Stimulated activated CD4-positive, alpha-beta T cell treated with anti-CD3 and anti-CD28 coated beads, Interleukin-4, amount 100 ng/mL, for 24 hours (primary cell): ENCODE results near the gene HOOK1.
"Not testable (repeated sequence)": the region's sequence is repeated elsewhere in the genome, so short reads cannot be mapped to it uniquely, and the experiment has no call there.

Source experiments
- DNase-seq: peaks from one replicate; pipeline ENCODE4 v3.0.0-alpha.2; 2020

The HOOK1 gene

DNA sequence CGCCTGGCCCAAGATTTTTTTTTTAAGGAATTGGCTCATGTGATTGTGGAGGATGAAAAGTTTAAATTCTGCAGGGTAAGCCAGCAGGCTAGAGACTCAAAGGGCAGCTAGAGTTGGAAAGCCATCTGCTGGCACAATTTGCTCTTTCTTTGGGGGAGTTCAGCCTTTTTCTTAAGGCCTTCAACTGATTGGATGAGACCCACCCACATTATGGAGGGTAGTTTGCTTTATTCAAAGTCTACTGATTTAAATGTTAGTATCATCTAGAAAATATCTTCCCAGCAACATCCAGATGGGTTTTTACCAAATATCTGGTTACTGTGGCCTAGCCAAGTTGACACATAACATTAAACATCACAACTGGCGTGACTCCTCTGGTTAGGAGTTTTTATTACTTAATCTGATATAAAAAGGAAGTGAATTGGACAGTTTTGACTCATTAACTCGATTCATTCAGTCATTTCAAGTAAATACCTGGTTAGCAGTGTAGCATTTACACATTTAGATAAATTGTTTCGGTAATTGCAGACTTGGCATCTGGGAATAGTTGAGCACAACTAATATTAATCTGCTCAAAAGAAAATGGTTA, 12.4 kb downstream of the HOOK1 start:
- DNase-seq: no peak

DNA sequence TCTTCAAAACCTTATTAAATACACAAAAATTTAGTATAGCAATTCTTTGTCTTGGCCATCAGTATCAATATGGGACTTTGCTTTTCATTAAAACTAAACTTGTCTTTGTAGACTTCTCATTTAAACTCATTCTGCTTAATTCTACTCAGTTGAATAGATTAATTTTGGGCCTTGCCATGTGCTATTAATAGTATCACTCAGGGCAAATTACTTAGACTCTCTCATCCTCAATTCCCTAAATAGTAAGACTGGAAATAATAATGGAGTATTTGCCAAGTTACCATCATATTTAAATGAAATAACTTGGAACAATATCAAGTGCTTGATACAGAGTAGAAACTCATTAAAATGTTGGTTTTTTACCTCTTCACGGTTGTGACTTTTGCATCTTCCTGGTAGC, 13.4 kb downstream of the HOOK1 start:
- DNase-seq: no peak

DNA sequence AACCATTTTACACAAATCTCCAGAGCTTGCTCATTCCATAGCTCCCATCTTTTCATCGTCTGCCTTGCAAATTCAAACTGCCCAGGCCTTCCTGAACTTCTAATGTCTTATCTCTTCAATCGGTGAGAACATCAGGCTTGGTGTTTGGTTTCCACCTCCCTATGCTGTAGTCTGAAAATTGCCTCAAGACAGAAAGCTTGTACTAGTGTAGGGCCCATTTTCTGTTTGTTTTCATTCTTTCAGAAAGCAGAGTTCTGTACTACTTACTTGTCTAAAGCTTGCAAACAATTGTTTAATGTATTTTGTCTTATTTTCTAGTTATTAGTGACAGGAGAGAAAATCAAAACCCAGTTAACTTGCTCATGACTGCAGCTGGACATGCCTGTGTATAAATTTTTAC, 16.8 kb downstream of the HOOK1 start:
- DNase-seq: no peak

DNA sequence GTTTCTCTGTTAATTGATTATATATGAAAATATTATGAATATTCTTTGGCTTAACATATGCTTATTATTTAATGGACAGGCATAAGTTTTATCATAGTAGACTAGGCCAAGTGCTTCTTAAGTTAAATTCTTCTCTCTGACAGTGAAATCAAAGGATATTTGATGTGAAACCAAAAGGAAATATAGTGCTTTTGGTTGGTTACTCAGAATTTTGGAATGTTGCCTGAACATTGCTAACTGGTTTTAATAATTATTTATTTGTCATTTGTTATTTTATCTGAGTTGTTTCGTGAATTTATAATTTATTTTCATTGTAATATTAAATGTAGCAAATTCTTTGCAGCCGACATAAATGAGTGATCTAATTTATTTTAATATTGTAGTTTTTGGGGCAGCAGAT, 18.3 kb downstream of the HOOK1 start:
- DNase-seq: no peak

DNA sequence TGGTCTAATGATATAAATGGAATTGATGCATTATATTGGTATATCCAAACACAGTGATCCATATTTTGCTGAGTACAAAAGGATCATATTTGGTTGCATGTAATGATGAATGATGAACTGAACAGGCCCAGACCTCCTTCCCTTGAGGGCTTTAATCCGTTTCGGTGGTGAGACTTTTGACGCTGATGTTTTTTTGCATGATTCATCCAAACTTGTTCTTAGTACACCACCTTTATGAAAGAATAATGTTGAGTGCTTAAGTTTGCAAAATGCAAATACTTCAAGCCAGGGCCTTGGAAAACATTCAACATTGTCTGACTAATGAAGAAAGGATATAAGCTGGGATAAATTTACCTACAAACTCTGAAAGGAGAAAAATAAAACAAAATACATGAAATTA, 19.2 kb downstream of the HOOK1 start:
- no peak for DNase-seq

DNA sequence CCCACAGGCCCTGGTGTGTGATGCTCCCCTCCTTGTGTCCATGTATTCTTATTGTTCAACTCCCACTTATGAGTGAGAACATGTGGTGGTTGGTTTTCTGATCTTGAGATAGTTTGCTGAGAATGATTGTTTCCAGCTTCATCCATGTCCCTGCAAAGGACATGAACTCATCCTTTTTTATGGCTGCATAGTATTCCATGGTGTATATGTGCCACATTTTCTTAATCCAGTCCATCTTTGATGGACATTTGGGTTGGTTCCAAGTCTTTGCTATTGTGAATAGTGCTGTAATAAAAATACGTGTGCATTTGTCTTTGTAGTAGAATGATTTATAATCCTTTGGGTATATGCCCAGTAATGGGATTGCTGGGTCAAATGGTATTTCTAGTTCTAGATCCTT, 23.1 kb downstream of the HOOK1 start:
- not testable (repeated sequence) for DNase-seq

DNA sequence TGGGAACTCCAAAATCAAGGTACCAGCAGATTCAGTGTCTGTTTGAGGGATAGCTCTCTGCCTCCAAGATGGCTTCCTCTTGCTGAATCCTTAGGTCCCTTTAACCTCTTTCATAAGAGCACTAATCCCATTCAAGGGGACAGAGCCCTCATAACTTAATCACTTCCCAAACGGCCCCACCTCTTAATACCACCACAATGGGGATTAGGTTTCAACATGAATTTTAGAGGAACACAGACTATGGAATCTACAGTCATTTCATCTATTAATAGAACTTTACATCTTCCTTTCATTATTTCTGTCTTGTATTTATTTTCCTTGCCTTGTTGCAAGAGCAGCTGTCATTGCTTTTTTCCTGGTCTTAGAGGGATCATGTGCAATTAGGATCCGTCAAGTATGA, 30.3 kb downstream of the HOOK1 start:
- DNase-seq: no peak

DNA sequence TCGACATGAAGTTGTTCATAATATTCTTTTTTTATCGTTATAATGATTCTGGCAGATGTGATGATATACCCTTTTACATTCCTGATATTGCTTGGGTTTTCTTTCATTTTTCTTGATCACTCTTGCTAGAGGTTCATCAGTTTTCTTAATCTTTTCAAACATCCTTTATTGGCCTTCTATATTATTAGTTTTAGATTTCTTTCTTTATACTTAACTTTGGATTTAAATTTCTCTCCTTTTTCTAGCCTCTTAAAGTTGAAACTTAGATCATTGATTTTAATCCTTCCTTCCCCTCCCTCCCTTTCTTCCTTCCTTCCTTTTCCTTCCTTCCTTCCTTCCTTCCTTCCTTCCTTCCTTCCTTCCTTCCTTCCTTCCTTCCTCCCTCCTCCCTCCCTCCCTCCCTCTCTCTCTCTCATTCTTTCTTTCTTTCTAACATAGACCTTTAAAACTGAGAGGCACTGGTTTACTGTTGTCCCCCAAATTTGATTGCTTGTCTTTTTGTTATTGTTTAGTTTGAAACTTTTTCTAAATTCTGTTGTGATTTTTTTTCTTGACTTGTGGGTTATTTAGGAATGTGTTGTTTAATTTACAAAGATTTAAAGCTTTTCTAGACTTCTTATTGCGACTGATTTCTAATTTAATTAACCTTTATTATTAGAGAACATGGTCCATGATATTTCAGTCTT, 31.6 kb downstream of the HOOK1 start:
- DNase-seq: no peak

DNA sequence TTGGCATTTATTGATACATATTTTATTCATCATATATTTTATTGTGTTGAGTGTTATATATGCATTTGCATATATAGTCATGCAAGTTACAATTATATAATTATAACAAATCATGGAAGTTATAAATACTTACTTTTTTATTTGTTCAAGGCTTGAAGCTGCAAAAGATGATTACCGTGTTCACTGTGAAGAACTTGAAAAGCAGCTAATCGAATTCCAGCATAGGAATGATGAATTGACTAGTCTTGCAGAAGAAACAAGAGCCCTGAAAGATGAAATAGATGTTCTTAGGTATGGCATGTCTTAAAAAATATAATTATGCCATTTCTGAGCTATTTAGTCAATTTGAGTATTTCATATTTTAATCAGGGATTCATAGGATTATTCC, 32.1 kb downstream of the HOOK1 start:
- no peak for DNase-seq

DNA sequence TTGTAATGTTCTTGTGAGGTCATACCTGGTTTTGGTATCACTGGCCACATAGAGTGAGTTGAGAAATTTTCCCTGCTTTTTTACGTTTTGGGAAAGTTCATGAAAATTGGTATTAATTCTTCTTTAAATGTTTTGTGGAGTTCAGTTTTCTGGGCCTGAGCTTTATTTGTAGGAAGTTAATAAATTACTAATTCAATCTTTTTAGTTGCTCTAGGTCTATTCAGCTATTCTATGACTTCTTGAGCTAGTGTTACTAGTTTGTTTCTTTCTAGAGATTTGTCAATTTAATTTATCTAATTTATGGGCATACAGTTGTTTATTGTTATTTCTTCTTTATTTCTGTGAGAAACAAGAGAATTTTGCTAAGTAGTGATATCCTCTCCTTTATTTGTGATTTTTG, 37.4 kb downstream of the HOOK1 start:
- no peak for DNase-seq

DNA sequence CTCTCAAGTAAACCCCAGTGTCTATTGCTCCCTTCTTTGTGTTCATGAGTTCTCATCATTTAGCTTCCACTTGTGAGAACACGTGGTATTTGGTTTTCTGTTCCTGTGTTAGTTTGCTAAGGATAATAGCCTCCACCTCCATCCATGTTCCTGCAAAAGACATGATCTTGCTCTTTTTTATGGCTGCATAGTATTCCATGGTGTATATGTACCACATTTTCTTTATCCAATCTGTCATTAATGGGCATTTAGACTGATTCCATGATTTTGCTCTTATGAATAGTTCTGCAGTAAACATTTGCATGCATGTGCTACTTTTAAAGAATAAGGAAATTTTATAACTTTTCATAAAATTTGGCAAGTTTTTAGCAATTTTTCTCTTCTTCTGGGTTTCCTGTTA, 40.5 kb downstream of the HOOK1 start:
- not testable (repeated sequence) for DNase-seq

DNA sequence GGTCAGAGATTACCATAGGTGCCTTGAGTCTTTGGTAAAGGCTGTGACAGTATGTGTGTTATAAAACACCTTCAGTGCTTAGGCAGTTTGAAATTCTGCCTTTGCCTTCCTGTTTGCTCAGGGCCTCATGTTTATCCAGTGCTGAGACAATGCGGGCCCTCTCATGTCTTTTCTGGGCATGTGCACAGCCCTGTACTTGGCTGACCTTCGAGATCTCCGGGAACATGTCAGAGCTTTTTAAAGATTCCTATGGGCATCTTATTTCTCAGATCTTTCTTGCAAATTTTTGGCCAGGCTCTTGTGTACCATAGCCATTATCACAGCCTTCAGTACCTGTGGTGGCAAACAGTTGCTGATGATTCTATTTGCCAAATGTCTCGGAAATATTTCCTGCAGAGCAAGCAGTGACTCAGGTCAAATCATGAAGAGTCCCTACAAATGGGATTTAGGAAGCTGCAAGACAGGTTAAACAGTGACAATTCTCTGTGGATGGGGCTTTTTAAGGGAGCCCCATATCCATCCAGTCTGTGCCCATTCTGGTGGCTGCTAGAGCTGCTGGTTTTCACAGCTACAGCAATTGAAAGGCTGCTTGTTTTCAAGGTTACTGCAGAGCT, 42.1 kb downstream of the HOOK1 start:
- no peak for DNase-seq

DNA sequence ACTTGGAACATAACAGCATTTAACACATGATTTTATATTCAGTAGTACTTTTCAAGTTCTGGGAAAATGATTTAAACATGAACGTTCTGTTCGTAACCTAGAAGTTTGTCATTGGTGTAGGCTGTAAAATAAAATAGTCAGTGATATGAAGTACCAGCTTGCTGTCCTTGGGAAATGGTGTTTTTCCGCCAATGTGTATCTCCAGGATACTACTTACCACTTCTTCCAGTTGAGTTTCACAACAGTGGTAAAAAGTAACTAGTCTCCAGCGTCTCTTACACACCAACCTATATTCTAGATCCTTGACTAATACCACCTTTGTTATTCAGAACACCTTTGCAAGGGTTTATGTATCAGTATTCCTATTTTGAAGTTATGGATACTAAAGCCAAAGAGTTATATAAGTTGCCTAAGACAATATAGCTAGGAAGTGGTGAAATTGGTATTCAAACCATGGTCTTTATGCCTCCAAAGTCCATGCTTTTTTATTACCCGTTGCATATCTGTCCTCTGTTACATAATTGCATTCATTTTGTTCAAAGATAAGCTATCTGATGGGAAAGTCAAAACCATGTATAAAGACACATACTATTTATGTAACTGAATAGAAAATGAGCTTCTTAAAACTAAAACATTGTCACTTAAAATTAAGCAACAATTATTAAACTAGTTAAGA, 43.1 kb downstream of the HOOK1 start:
- no peak for DNase-seq

DNA sequence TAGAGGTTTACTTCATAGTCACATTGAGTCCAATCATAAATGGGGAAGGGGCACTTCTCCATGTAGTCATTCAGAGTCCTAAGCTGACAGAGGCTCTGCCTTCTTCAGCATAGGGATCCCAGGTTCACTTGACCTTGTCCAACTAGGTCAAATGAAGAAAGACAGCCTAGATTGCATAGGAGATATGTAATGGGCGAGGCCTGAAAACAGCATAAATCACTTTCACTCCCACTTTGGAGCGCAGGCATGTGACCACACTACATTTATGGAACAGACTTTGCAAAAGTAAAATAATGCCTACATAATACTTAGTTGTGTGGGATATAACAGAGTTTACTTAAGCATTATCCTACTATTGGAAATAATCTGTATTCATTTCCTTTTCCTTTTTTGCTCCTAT, 51.7 kb downstream of the HOOK1 start:
- DNase-seq: no peak

DNA sequence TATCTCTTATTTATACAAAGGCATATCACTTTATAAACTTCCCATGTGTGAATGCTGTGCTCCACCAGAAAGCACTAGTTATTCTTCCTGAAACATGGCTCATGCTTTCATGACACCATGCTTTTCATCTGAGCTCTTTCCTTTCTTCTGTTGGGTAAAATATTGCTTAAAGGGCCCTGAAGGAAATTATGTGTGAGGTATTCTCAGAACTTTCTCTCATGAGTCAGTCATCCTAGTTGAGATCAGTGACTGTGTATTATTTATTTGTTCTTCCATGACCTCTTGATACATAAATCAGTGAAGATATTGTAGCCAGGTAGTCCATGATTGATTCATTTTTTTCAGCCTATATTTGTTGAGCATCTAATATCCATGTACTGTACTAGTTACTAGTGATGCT, 57.0 kb downstream of the HOOK1 start:
- DNase-seq: no peak

DNA sequence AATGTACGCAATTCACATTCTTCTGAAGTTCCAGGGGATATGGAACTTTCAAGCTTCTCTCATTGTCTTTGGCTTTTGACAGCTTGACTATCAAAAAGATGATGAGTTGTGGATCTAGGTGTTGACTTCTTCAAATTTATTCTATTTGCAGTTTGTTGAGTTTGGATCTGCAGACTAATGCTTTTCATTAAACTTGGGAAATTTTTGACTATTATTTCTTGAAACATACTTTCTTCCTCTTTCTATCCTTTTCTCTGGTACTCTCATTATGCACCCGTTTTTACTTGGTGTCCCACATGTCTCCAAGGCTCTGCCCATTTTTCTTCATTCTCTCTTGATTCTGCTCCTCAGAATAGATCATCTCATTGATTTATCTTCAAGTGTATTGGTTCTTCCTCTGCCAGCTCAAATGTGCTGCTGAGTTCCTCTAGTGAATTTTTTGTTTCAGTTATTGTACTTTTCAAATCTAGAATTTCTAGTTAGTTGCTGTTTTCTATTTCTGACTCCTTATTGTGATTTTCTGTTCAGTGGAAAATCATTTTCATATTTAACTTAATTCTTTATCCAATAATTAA, 62.4 kb downstream of the HOOK1 start:
- DNase-seq: no peak

DNA sequence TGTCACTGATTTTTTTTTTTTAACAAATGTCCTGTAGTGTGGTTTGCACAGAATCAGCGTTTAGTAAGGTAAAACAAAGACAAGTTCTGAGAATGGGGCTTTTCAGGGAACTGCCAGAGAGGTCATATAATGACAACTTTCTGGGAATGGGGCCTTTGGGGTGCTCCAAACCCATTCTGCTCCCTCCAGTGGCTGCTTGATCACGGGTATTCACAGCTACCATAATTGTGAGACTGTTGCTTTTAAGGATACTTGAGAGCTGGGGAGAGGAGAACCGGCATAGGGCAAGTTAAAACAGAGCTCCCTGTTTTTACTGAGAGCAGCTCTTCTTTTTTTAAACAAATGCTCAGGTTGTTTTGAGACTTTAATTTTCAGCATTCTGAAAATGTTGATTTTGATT, 63.6 kb downstream of the HOOK1 start:
- DNase-seq: no peak

DNA sequence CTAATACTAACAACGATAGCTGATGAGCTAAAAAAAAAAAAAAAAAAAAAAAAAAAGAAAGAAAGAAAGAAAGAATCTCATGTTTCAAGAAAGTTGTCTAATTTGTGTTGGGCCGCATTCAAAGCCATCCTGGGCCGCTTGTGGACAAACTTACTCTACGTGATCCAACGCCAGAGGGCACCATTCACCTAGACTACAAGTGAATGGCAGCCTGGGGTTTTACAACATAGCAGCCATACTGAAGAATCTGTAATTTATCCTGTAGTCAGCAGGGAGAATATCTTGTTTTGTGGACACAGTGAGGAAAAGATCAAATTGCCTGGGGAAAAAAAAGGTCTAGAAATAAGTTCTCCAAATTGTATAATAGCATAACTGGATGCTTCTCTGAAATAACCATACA, 64.8 kb downstream of the HOOK1 start:
- DNase-seq: peak; percentile 39

DNA sequence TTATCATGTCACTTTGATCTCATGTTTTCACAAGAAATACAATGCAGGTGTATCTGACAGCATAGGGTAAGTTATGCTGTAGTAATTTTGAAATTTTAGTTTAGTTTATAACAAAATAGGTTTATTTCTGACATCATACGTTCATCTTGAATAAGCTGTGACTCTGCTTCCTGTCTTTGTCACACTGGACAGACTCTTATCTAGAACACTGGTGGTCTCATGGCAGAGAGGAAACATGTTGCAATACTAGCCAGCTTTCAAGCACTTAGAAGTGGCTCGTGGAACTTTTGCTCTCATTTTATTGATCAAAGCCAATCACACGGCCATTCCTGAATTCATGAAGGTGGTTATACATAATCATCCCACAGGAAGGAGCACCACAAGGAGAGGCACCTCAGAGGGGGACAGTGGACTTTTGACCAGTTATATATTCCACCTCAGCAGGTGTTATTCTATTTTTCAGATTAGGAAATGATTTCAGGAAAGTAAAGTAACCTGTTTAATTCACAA, 65.3 kb downstream of the HOOK1 start:
- DNase-seq: no peak

DNA sequence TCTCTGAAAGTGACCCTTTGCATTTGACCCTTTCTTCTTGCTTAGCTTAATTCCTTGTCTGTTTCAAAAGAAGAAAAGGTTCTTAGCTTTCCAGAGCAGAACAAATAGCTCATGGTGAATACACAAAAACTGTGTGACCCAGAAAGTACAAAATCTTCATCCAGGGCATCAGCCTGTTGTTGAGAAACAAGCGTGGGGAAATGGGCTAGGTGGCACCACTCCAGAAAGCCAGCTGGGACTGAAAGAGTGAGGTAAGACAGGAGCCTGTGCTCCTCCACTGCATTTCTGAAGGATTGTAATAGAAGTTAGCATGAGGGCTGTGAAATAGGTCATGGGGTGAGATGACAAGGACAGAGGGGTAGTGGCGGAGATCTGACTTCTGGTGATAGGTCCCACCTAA, 66.0 kb downstream of the HOOK1 start:
- no peak for DNase-seq

DNA sequence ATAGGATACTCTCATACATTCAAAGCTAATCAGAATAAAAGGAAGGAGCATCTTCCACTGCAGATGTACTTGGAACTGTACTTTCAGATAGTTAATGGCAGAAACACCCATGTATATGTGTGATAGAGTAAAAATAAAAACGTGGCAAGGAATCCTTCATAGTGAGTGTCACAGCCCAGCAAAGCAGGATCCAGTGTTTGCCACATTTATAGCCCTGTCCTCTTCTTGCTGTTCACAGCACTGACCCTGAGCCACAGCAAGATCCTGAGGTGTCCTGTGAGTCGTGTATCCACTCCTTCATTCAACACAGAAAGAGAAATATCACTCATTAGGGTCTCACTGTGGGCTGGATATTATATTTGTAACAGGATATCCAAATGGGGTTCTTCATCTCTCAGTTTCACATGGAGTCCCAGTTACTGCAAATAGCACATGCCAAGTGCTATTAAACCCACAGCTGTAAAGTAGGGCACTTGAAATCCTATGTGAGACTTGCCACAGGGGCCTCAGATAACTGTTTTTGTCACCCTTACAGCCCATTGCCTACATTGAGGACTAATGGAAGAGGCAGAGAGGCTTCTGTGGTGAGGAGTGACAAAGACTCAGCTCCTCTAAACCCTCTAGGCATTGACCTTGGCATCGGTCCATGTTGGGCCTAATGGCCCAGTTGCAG, 70.5 kb downstream of the HOOK1 start:
- DNase-seq: no peak

DNA sequence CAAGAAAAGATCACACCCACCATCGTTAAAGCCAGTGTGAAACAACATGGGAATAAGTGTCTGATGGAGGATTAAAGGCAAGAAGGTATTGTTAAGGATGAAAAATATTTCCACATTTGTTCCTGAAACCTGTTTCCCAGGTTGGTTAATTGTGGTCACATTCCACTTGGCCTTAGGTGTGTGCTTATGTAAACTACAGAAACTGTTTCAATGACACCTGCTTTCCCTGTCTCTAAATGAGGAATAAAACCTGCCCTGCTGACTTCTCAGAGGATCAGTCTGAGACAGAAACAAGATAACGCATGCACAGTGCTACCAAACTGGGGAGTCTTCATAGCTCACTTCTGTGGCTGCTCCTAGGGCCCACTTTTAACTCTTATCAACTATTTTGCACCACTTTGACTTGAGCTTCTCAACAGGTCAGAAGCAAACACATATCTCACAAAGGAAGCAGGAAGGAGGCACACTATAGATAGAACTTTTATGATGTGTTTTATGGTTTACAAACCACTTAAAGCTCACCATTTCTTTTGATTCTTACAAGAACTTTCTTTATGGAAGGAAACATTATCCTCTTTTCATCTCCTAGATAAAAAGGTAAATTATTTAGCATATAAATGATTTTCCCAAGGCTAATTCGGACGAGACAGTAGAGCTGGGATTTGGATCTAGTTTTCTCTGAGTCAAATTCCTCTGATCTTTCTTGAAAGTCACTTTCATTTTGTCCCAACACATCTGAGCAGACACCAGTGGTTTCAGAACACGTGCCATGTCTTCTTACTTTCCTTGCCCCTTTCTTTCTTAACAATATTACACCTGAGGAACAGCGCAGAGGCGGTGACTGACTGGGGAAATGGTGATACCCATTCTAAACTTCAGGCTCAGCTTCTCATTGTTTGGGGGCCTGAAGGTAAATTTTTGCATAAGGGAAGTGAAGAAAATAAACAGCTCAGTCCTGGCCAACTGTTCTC, 78.4 kb downstream of the HOOK1 start:
- DNase-seq: no peak
